Mucosa of rectum (tissue), 2 donors: ENCODE measurements around the gene KRT78.

Experiments
- H3K27ac ChIP-seq, 2 donors: one replicate each; pipeline ENCODE4 v1.7.0; 2013; ENCODE audit warnings: inconsistent platforms in 2 of 2, low read depth in 2 of 2, low read length in 2 of 2
- H3K27me3 ChIP-seq, 2 donors: one replicate each; pipeline ENCODE4 v1.7.0; 2013; ENCODE audit warnings: low read length in 2 of 2; ENCODE audit not compliant: control insufficient read depth in 2 of 2, insufficient read depth in 2 of 2
- H3K36me3 ChIP-seq, 2 donors: one replicate each; pipeline ENCODE4 v1.7.0; 2013; ENCODE audit warnings: low read length in 2 of 2; ENCODE audit not compliant: control insufficient read depth in 2 of 2, insufficient read depth in 2 of 2
- H3K4me1 ChIP-seq, 2 donors: one replicate each; pipeline ENCODE4 v1.7.0; 2013; ENCODE audit warnings: low read length in 2 of 2, mild to moderate bottlenecking in 1 of 2; ENCODE audit not compliant: control insufficient read depth in 2 of 2, insufficient read depth in 2 of 2
- H3K4me3 ChIP-seq, 2 donors: one replicate each; pipeline ENCODE4 v1.7.0; 2013; ENCODE audit warnings: low read length in 2 of 2
- H3K9ac ChIP-seq, 2 donors: one replicate each; pipeline ENCODE4 v1.7.0; 2013; ENCODE audit warnings: low read length in 2 of 2, low read depth in 1 of 2, mild to moderate bottlenecking in 1 of 2
- H3K9me3 ChIP-seq, 2 donors: one replicate each; pipeline ENCODE4 v1.7.0; 2013; ENCODE audit warnings: low read length in 2 of 2; ENCODE audit not compliant: control insufficient read depth in 2 of 2
- donor health status: healthy.
- donor health status: Normal muscosa, but diverticular disease.

Gene KRT78

GRCh38 chr12:52811191-52812072 is 37.4 kb downstream of the KRT78 start:
- H3K4me3 ChIP-seq: no peak overlapping the region
- no peaks in the 10 kb centered on the region for H3K27me3 ChIP-seq
- no peaks in the 10 kb centered on the region for H3K9me3 ChIP-seq
- H3K36me3 ChIP-seq: no peaks in the 10 kb centered on the region
- no peak overlapping the region for H3K9ac ChIP-seq
- H3K4me1 ChIP-seq: no peaks in the 10 kb centered on the region
- no peak overlapping the region for H3K27ac ChIP-seq

GRCh38 chr12:52810554-52810953 is 38.2 kb downstream of the KRT78 start:
- no peak overlapping the region for H3K27ac ChIP-seq
- H3K9ac ChIP-seq: no peak overlapping the region
- H3K4me3 ChIP-seq: no peak overlapping the region
- no peaks in the 10 kb centered on the region for H3K9me3 ChIP-seq
- H3K4me1 ChIP-seq: no peaks in the 10 kb centered on the region
- no peaks in the 10 kb centered on the region for H3K36me3 ChIP-seq
- no peaks in the 10 kb centered on the region for H3K27me3 ChIP-seq

- Histone ChIP-seq H3K27ac (no peak overlapping the region), H3K27me3 (no peaks in the 10 kb centered on the region), H3K9me3 (no peaks in the 10 kb centered on the region), H3K9ac (no peak overlapping the region), H3K36me3 (no peaks in the 10 kb centered on the region), H3K4me1 (no peaks in the 10 kb centered on the region), H3K4me3 (no peak overlapping the region)
These were observed 39.6 kb downstream of the KRT78 start for GRCh38 chr12:52809166-52809565.

GRCh38 chr12:52808573-52809160 is 40.1 kb downstream of the KRT78 start:
- Histone ChIP-seq H3K36me3 (no peaks in the 10 kb centered on the region), H3K9me3 (no peaks in the 10 kb centered on the region), H3K4me1 (no peaks in the 10 kb centered on the region), H3K27ac (no peak overlapping the region), H3K9ac (no peak overlapping the region), H3K4me3 (no peak overlapping the region), H3K27me3 (no peaks in the 10 kb centered on the region)

GRCh38 chr12:52807544-52808470 is 41.0 kb downstream of the KRT78 start:
- no peaks in the 10 kb centered on the region for H3K9me3 ChIP-seq
- H3K9ac ChIP-seq: no peak overlapping the region
- no peak overlapping the region for H3K27ac ChIP-seq
- no peaks in the 10 kb centered on the region for H3K27me3 ChIP-seq
- H3K36me3 ChIP-seq: no peaks in the 10 kb centered on the region
- no peaks in the 10 kb centered on the region for H3K4me1 ChIP-seq
- H3K4me3 ChIP-seq: no peak overlapping the region

- Histone ChIP-seq H3K9me3 (no peaks in the 10 kb centered on the region), H3K4me3 (no peak overlapping the region), H3K4me1 (no peaks in the 10 kb centered on the region), H3K9ac (no peak overlapping the region), H3K27ac (no peak overlapping the region), H3K27me3 (no peaks in the 10 kb centered on the region), H3K36me3 (no peaks in the 10 kb centered on the region)
These were observed 41.8 kb downstream of the KRT78 start for GRCh38 chr12:52806821-52807543.

GRCh38 chr12:52806169-52806811 is 42.5 kb downstream of the KRT78 start:
- no peaks in the 10 kb centered on the region for H3K4me1 ChIP-seq
- H3K9ac ChIP-seq: no peak overlapping the region
- no peaks in the 10 kb centered on the region for H3K27me3 ChIP-seq

GRCh38 chr12:52805739-52806138 is 43.1 kb downstream of the KRT78 start:
- Histone ChIP-seq H3K27ac (no peak overlapping the region), H3K9me3 (no peaks in the 10 kb centered on the region), H3K4me1 (no peaks in the 10 kb centered on the region), H3K27me3 (no peaks in the 10 kb centered on the region), H3K36me3 (no peaks in the 10 kb centered on the region), H3K4me3 (no peak overlapping the region), H3K9ac (no peak overlapping the region)

More at GRCh38 chr12:52806169-52806811, 42.5 kb downstream of the KRT78 start:
- Histone ChIP-seq H3K27ac (no peak overlapping the region), H3K9me3 (no peaks in the 10 kb centered on the region), H3K36me3 (no peaks in the 10 kb centered on the region), H3K4me3 (no peak overlapping the region)

GRCh38 chr12:52805000-52805399 is 43.8 kb downstream of the KRT78 start:
- Histone ChIP-seq H3K27ac (no peak overlapping the region), H3K4me1 (peaks cover 0 to 6% of the 10 kb centered on the region in 2 donors), H3K9me3 (no peaks in the 10 kb centered on the region), H3K36me3 (no peaks in the 10 kb centered on the region), H3K9ac (no peak overlapping the region), H3K4me3 (no peak overlapping the region), H3K27me3 (no peaks in the 10 kb centered on the region)
